ENCODE results near the gene NOSTRIN. TPM values are rescaled to one million over a fixed set of nuclear protein-coding genes. Genes with fewer than 3 reads are reported as not detected.

NOSTRIN gene
- polyA plus RNA-seq, 3 donors from 2014 or later: not detected

DNA sequence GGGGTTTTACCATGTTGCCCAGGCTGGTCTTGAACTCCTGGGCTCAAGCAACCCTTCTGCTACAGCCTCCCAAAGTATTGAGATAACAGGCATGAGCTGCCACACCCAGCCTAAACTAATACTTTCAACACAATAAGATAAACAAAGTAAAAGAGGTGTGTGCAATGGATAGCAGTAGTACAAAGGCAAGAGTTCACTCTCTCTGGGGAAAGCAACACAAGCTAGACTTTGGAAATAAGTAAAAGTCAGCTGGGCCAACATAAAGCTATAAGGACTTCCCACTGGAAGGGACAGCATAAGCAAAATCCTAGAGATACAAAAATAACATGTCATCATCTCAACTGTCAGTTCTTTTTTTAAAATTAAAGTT, 5.2 kb upstream of the NOSTRIN start:
- Mint-ChIP-seq H3K36me3 (no peaks in the 10 kb centered on the region), H3K4me3 (no peak overlapping the region), H3K27ac (no peak overlapping the region), H3K9me3 (peaks cover 0 to 4% (median 0%) of the 10 kb centered on the region in 6 donors), H3K27me3 (ENCODE audit: low read depth in 3 of 3) (peaks cover 4 to 15% (median 4%) of the 10 kb centered on the region in 3 donors), H3K4me1 (no peaks in the 10 kb centered on the region)
- DNase-seq: no peak

DNA sequence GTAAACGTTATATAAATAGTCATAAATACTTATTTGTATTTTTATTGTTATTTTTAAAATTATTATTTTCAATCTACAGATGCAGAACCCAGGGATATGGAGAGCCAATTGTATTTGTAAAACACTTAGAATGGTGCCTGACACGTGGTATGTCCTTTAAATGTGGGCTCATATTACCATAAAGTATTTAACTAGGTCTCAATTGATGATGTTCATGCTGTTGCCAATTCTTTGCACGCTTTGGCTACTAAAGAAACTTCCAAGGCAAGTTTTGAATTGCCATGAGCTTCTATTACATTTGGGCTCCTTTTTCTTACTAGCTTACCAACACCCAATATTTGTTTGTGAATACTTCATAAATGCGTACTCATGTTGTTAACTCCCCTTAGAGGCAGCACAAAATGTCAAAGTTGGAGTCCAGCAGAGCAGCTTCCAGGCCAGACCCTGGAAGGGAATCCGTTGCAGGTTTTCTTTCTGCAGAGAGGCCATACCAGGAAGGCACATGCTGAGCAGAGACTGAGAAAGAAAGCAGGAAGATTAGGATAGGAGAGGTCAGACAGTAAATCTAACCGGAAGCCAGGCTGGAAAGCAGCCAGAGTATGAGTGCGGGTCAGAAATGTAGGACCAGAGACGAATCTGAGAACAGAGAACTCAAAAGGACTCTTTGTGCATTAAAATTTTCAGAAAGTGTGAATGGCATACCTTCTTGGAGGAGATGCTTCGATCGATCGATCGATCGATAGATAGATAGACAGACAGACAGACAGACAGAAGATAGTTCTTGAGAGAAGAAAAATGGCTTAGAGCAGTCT, 4.2 kb upstream of the NOSTRIN start:
- H3K36me3 Mint-ChIP-seq: no peaks in the 10 kb centered on the region
- no peak for DNase-seq
- H3K4me3 Mint-ChIP-seq: no peak overlapping the region
- H3K4me1 Mint-ChIP-seq: no peaks in the 10 kb centered on the region
- peaks cover 0 to 12% (median 4%) of the 10 kb centered on the region in 3 donors for H3K27me3 Mint-ChIP-seq (ENCODE audit: low read depth in 3 of 3)
- H3K27ac Mint-ChIP-seq: no peak overlapping the region
- H3K9me3 Mint-ChIP-seq: no peaks in the 10 kb centered on the region

DNA sequence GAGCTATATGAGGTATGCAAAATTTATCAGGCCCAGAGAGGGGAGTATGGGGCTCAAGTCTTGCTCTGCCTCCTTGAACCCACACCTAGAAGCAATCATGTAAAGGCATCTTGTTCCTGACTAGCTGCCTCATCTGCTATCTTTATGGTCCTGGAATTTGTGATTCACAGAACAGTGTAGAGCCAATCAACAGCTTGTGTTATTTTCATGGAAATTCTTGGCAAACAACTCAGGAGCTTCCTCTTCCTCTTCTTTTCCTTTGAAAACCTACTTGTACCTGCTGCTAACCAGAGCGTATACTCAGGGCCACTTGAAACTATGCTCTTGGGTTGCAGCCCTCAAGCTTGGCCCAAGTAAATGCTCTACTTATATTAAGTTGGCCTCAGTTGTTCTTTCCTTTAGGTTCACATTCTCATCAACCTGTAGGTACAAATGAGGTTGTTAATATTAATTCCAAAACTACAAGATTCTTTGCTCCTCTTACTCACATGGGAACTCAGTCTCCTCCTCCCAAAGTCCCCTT, 3.5 kb upstream of the NOSTRIN start:
- no peak overlapping the region for H3K4me3 Mint-ChIP-seq
- H3K36me3 Mint-ChIP-seq: no peaks in the 10 kb centered on the region
- H3K27ac Mint-ChIP-seq: no peak overlapping the region
- peaks cover 0 to 12% (median 8%) of the 10 kb centered on the region in 3 donors for H3K27me3 Mint-ChIP-seq (ENCODE audit: low read depth in 3 of 3)
- DNase-seq: no peak
- no peaks in the 10 kb centered on the region for H3K4me1 Mint-ChIP-seq
- no peaks in the 10 kb centered on the region for H3K9me3 Mint-ChIP-seq

DNA sequence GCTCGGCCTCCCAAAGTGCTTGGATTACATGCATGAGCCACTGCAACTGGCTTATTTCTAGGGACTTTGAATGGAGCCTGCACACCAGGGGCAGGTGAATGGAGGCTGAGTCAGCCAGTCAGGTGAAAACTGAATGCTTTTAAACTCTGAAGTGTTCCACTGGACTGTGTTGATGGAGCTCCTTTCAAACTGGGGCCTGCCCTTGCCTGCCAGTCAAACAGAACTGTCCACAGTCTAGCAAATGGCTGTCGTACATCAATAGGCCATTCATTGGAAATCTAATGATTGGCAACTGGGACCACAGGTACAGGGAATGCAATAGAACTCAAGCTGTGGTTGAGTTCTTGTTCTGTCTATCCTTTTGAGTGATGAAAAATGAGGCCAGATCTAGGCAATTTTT, 966 bp upstream of the NOSTRIN start:
- Mint-ChIP-seq H3K27ac (no peak overlapping the region), H3K4me3 (no peak overlapping the region), H3K4me1 (no peaks in the 10 kb centered on the region), H3K36me3 (no peaks in the 10 kb centered on the region), H3K27me3 (ENCODE audit: low read depth in 3 of 3) (peaks cover 0 to 11% (median 11%) of the 10 kb centered on the region in 3 donors), H3K9me3 (no peaks in the 10 kb centered on the region)
- no peak for DNase-seq

DNA sequence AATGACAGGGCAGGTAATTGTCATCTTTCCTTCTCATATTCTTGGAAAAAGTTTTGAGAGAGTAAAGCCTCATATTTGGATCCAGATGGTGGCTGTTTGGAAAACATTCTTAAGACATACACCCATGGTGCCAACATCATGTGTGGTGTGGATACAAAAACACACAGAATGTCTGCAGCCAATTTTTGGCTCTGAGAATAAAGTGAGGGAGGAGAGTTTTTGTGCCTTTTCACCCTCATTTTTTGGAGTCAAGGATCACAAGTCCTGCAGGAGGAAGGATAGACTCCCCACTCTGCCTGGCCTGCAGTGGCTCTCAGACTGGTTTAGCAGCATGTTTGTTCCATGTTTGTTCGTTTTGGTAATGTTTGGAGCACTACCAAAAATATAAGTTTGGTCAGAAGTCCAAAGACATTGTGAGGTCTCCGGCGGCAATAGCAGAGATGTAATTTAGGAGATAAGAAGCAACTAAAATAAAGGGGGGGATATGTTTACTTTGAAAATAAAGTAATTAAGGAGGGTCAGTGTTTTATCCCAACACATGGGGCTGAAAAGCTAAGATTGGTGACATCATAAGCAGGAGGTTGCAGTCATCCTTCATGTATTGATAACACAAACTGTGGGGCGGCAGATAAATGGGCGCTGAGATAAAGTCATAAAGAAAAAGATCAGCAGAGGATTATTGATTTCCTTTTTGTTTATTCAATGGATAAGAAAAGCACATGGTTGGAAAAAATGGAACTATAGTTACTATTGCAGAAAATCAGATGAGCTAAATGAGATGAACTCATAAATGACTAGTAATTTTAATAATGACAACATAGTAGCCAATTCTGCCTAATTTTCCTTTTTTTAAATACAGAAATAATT, 655 bp downstream of the NOSTRIN start:
- peaks cover 5 to 14% (median 11%) of the 10 kb centered on the region in 3 donors for H3K27me3 Mint-ChIP-seq (ENCODE audit: low read depth in 3 of 3)

DNA sequence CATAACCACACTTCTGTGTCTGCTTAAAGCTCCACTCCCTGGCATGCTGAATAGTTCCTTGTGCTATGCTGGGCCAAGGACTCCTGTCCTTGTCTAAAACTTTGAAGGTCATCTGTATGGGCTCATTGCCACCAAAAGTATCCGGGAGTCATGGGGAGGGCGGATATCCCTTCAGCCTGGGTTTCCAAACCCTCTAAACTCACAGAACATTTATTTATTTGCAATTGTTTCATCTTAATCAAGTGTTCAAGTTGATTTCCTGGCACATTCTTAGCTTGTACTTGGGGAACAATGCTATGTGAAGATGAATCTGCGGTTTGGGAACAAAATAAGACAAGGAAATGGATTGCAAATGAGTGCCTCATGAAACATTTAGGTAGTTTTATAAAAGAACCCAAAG, 1.8 kb downstream of the NOSTRIN start:
- peaks cover 5 to 12% (median 6%) of the 10 kb centered on the region in 3 donors for H3K27me3 Mint-ChIP-seq (ENCODE audit: low read depth in 3 of 3)

More for the DNA sequence above, 655 bp downstream of the NOSTRIN start:
- no peaks in the 10 kb centered on the region for H3K36me3 Mint-ChIP-seq
- no peaks in the 10 kb centered on the region for H3K4me1 Mint-ChIP-seq
- H3K4me3 Mint-ChIP-seq: no peak overlapping the region
- H3K9me3 Mint-ChIP-seq: no peaks in the 10 kb centered on the region
- H3K27ac Mint-ChIP-seq: no peak overlapping the region
- DNase-seq: no peak

DNA sequence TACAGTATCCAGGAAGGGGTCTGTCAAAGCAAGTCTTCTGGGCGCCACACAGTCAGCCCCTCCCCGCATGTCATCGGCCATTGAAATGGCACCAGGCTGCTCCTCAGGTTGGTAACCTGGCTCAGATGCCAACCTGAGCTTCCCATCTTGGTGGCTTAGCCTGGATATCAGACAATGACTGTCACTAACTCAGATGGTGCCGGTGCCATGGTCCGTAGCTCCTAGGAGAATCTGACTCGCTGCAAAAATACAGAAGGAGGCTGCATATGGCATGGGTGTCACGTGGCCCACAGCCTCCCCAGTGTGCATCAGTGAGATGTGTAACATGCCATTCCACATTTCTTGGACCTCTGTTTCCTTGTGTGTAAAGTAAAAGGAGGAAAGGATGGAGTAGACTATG, 3.2 kb downstream of the NOSTRIN start:
- Mint-ChIP-seq H3K4me1 (no peaks in the 10 kb centered on the region), H3K4me3 (no peak overlapping the region), H3K27ac (no peak overlapping the region), H3K9me3 (no peaks in the 10 kb centered on the region), H3K36me3 (no peaks in the 10 kb centered on the region), H3K27me3 (ENCODE audit: low read depth in 3 of 3) (peaks cover 5 to 11% (median 6%) of the 10 kb centered on the region in 3 donors)
- DNase-seq: no peak

More for the DNA sequence above, 1.8 kb downstream of the NOSTRIN start:
- no peak overlapping the region for H3K27ac Mint-ChIP-seq
- H3K9me3 Mint-ChIP-seq: no peaks in the 10 kb centered on the region
- no peaks in the 10 kb centered on the region for H3K36me3 Mint-ChIP-seq
- no peaks in the 10 kb centered on the region for H3K4me1 Mint-ChIP-seq
- H3K4me3 Mint-ChIP-seq: no peak overlapping the region
- DNase-seq: no peak

DNA sequence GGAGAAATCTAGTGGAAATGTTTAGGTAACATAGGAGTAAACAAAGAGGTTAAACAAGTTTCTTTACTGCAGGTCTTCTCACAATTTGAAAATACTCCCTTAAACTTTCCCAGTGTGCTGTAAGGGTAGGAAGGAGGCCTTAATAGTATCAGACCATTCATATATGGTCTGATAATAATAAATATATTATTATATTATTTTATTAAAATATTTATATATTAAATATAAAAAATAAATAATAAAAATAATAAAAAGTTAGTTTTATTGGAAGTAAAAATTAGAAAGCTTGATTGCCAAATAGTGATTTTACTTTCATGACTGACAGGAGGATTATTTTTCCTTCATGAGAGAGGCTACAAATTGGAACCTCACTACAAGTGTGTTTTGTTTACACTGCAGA, 7.1 kb downstream of the NOSTRIN start:
- Mint-ChIP-seq H3K4me1 (no peaks in the 10 kb centered on the region), H3K27ac (no peak overlapping the region), H3K4me3 (no peak overlapping the region), H3K27me3 (ENCODE audit: low read depth in 3 of 3) (peaks cover 0 to 11% (median 5%) of the 10 kb centered on the region in 3 donors), H3K9me3 (no peaks in the 10 kb centered on the region), H3K36me3 (no peaks in the 10 kb centered on the region)
- no peak for DNase-seq

DNA sequence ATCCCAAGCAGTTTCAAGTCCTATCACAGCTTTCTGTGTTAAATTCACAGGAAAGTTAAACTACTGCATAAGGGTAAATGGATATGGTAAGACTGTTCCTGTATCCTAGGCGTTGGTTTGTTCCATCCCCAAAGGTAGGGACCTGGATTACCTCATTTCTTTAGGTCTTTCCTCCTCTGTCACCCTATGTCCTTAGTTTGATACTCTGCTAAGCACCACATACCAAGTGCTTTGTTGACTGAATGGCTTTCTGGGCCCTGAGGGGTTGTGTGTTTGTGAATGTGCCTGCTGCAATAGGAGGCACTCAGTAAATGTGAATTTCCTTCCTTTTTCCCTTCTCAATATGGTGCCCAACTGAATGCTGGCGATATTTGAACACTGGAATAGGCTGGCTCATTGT, 7.8 kb downstream of the NOSTRIN start:
- peaks cover 0 to 11% (median 5%) of the 10 kb centered on the region in 3 donors for H3K27me3 Mint-ChIP-seq (ENCODE audit: low read depth in 3 of 3)
- no peak overlapping the region for H3K4me3 Mint-ChIP-seq
- DNase-seq: no peak
- H3K27ac Mint-ChIP-seq: no peak overlapping the region
- H3K4me1 Mint-ChIP-seq: no peaks in the 10 kb centered on the region
- no peaks in the 10 kb centered on the region for H3K36me3 Mint-ChIP-seq
- no peaks in the 10 kb centered on the region for H3K9me3 Mint-ChIP-seq

DNA sequence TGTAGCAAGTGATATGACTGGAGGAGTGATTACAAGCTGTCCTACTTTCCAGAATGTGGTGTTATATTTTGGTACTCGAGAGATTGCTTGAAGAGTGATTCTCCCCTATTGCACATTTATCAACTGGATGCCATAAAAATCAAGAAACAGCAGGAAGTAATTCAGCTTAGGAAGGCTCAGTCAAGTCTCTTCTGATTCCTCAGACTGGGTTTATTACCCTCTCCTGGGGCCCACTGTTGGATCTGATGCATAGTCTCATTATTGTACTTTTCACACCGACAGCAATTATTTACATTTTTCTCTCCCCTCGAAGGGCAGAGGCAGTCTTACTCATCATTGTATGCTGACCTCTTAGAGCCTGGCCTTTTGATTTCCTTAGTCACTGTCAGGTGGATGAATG, 9.3 kb downstream of the NOSTRIN start:
- Mint-ChIP-seq H3K27ac (no peak overlapping the region), H3K36me3 (no peaks in the 10 kb centered on the region), H3K4me1 (no peaks in the 10 kb centered on the region), H3K4me3 (no peak overlapping the region), H3K9me3 (no peaks in the 10 kb centered on the region), H3K27me3 (ENCODE audit: low read depth in 3 of 3) (peaks cover 0 to 11% (median 5%) of the 10 kb centered on the region in 3 donors)
- no peak for DNase-seq

DNA sequence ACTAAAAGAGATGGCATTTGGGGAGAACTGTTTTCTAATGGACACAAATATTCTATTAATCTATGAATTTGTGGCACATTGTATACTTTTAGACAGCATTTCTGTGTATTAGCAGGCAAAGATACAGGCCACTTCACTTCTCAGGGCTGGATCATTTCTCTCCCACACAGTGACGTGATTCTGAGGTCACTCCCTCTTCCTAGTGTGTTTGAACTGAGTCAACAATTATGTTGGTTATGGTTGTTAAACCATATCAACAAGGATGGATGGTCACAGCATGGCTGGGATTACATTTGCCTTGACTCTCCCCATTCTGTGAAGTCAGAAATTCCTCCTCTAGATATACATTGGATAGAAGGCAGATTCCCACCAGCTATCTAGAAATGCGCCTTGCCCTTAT, 11.6 kb downstream of the NOSTRIN start:
- Mint-ChIP-seq H3K9me3 (no peaks in the 10 kb centered on the region), H3K27ac (no peak overlapping the region)

DNA sequence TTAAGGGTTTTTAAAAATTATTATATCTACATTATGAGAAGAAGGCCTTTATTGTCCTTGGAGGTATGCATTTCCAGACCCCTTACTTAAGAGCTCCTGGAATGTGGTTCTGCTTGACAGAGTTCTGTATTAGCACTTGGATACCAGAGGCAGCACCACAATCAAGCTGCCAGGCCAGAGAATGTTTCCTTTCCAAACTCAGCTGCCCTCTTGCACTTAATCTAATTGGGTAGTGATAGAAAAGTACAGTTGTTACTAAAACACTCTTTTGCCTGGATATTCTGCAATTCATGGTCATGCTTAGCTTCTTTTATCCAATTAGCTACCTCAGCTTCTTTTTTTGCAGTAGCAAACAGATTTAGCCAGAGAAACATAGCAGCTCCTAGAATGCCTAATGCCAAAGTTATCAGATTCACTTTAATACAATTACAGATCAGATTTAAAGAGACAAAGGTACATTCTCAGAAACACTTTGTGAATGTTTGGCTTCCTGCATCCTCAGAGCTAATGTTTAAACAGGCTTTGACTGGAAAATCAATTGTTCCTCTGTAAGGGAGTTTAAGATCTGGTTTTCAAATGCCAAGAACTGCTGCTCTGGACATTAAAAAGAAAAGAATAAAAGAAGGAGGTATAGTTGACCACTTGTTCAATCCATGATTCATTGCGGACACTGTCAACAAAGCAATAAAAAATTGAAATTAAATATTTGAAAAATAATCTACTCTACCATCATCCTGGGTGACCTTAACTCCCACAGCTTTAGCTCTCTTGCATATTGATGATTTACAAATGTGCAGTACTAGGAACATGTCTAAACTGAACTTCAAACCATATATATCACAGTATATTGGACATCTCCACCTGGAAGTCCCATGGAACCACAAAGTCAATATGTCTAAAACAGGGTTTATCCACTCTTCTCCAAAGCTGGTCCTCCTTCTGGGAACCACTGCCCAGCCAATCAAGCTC, 12.8 kb downstream of the NOSTRIN start:
- Mint-ChIP-seq H3K4me3 (no peak overlapping the region), H3K27ac (no peak overlapping the region), H3K36me3 (no peaks in the 10 kb centered on the region), H3K4me1 (no peaks in the 10 kb centered on the region), H3K27me3 (ENCODE audit: low read depth in 3 of 3) (peaks cover 0 to 2% (median 0%) of the 10 kb centered on the region in 3 donors), H3K9me3 (no peaks in the 10 kb centered on the region)
- DNase-seq: no peak

More for the DNA sequence above, 11.6 kb downstream of the NOSTRIN start:
- Mint-ChIP-seq H3K36me3 (no peaks in the 10 kb centered on the region), H3K4me1 (no peaks in the 10 kb centered on the region), H3K27me3 (ENCODE audit: low read depth in 3 of 3) (peaks cover 0 to 4% (median 0%) of the 10 kb centered on the region in 3 donors), H3K4me3 (no peak overlapping the region)
- DNase-seq: no peak

DNA sequence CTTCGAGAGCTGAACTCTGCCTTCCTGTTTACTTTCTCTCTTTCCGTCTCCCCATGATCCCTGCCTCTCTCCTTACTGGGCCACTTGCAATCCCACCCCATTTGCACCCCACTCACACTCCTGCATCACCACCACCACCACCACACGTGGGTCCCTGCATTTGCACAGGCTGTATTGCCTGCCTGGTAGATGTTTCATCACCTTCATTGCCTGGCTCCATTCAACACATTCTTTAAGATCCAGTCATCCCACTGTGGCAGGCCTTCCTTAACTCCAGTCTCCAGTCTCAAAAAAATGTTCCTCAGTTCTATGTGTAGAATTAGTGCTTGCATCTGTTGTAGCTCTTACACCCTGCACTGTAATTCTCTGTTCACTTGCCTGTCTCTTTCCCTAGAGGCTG, 13.9 kb downstream of the NOSTRIN start:
- DNase-seq: no peak
- H3K27me3 Mint-ChIP-seq (ENCODE audit: low read depth in 3 of 3): peaks cover 0 to 2% (median 0%) of the 10 kb centered on the region in 3 donors
- H3K27ac Mint-ChIP-seq: no peak overlapping the region
- H3K4me3 Mint-ChIP-seq: no peak overlapping the region
- H3K4me1 Mint-ChIP-seq: no peaks in the 10 kb centered on the region
- H3K9me3 Mint-ChIP-seq: no peaks in the 10 kb centered on the region
- H3K36me3 Mint-ChIP-seq: no peaks in the 10 kb centered on the region
